HG02981 (cell line): ENCODE results near the gene DDI2.

Experiments
- ATAC-seq: cut with Tn5 transposase; IDR thresholded peaks from one replicate; pipeline ENCODE4 v1.9.1; 2021; ENCODE audit warnings: mild to moderate bottlenecking, moderate library complexity; ENCODE audit not compliant: unreplicated experiment

Gene DDI2

DNA sequence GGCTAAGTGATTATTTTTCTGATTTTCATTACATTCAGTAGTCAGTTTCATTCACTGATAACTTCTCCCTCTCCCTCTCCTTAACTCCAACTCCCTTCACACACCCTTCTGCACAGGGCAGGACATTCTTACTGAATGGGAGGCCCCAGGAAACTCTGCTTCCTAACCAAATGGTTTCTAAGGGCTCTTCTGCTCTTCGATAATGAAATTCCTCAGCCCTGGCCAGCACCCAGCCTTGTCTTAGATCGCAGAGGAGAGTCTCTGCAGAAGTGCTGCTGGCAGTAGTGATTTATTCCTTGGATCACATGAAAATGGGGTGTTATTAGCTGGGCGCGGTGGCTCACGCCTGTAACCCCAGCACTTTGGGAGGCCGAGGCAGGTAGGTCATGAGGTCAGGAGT, 83.2 kb downstream of the DDI2 start:
- no peak for ATAC-seq

DNA sequence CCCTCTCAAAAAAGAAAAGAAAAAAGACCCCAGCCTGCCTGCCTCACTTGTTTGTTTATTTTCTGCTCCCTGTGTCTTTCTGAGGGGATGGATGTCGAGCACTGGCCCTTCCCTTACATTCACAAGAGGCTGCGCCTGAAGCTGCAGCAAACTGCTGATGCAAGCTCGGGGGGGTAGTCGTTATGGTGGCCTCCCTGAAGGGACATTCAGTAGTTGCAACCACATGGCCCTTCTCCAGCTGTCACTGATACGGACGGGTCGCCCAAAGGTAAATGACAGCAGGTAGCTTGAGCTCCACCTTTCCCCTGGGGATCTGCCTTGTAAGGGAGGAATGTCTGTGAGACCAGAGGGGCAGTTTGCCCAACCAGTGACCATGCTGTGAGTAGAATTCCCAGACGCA, 84.5 kb downstream of the DDI2 start:
- no peak for ATAC-seq

DNA sequence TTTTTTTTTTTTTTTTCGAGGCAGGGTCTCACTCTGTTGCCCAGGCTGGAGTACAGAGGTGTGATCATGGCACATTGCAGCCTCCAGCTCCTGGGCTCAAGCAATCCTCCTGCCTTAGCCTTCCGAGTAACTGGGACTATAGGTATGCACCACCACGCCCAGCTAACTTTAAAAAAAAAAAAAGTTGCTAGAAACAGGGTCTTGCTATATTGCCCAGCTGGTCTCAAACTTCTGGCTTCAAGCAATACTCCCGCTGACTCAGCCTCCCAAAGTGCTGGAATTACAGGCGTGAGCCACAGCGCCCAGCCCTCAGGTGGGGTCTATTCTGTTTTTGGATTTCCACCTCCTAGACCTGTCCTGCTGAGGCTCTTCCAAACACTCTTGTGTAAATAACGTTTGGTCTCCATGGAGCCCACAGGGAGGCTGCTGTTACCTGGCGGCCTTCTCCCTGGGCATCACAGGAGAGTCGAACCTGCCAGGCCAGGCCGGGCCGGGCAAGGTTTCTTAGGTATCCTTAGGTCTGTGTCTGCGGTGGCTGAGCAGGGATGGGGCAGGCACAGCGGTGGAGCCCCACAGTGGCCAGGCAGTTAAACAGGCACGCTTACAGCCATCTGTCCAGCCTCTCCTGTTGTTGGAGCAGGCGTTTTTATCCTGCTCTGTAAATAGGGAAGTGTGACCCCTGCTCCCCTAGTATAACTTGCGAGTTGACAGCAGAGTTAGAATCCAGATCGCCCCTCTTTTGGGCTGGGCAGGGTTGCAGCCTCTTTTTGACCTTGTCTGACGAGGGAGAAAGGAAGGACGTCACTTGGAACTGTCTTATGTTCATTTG, 85.7 kb downstream of the DDI2 start:
- ATAC-seq: no peak

DNA sequence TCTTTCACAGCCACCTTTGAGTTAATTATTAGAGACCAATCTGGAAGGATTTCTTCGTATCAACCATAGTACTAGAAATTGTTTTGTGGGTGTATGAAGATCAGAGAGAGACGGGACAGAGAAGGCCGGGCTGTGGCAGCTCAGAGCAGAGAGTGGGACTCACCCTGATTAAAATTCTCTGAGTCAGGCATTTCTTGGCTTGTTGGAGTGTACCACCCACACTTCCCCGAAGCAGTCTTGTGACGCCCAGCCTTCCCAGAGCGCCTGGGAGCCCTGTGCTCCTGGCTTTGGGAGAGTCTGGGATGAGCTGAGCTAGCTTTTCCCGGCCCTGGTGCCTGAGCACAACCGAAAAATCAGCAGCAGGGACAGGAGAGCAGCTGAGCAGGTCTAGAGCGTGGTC, 86.3 kb downstream of the DDI2 start:
- ATAC-seq: no peak

DNA sequence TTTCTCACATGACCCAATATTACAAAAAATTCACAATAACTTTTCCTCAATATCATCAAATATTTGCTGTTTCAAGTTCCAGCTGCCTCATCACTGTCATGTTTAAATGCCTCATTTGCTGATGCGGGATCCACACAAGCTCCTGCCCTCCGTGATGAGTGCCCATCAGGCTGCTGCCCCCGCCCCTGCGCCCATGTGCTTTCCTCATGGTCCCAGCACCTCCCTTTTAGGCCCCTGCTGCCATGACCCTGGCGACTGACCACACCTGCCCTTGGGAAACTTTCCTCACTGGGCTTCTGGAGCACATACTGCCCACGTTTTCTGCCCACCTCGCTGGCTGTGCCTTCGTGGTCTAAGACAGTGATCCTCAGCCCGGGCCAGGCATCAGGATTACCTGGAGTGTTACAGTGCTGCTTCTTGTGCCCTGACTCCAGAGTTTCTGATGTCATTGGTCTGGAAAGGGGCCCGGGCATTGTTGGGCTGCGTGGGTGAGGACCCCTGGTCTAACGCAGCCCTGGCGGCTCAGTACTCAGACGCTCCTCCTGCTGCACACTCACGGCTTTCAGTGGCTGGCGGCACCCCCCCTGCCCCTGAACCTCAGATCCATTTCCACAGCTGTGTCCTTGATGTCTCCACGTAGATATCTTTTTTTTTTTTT, 87.4 kb downstream of the DDI2 start:
- ATAC-seq: no peak

DNA sequence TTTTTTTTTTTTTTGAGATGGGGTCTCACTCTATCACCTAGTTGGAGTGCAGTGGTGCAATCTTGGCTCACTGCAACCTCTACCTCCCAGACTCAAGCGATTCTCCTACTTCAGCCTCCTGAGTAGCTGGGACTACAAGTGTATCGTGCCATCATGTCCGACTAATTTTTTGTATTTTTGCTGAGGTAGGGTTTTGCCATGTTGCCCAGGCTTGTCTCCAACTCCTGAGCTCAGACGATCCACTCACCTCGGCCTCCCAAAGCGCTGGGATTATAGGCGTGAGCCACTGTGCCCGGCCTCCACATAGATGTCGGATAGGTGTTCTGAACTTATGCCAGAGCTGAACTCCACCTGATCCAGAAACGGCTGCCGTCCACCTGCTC, 87.9 kb downstream of the DDI2 start:
- ATAC-seq: no peak

DNA sequence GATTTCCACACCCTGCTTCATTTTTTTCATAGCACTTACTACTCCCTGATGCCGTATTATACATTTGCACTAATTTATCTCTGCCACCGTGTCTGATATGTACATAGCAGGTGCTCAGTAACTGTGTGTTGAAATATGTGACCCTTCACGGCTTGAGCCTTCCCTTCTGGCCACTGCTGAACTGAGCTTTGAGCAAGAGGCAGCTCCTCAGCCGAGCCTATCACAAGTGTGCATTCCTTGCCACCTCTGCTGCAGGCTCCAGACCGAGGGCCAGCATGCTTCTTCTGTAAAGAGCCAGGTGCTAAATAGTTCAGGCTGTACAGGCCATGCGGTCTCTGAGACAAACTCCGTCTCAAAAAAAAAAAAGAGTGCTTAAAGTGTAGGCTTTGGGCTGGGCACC, 89.5 kb downstream of the DDI2 start:
- no peak for ATAC-seq

DNA sequence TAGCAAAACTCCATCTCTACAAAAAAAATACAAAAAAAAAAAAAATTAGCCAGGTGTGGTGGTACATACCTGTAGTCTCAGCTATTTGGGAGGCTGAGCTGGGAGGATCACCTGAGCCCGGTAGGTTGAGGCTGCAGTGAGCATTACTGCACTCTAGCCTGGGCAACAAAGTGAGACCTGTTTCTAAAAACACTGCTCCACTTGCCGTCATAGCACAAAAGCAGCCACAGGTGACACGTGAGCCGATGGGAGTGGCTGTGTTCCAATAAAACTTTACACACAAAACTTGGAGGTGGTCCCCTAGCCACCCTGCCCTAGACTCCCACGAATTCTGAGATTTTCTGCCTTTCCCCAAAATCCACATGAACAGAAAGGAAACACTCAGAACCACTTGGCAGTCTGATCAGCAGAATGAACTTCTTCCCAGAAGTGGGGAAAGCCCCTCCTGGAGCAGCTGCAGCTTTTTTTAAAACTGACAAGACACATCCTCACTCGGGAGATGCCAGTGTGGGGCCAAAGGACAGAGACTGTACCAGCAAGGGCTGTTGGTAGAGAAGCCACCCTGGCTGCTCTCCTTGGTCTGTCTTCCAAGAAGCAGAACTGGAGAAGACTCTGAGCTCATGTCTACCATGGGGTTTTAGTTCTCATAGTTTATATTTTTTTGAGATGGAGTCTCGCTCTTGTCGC, 90.1 kb downstream of the DDI2 start:
- ATAC-seq: no peak

DNA sequence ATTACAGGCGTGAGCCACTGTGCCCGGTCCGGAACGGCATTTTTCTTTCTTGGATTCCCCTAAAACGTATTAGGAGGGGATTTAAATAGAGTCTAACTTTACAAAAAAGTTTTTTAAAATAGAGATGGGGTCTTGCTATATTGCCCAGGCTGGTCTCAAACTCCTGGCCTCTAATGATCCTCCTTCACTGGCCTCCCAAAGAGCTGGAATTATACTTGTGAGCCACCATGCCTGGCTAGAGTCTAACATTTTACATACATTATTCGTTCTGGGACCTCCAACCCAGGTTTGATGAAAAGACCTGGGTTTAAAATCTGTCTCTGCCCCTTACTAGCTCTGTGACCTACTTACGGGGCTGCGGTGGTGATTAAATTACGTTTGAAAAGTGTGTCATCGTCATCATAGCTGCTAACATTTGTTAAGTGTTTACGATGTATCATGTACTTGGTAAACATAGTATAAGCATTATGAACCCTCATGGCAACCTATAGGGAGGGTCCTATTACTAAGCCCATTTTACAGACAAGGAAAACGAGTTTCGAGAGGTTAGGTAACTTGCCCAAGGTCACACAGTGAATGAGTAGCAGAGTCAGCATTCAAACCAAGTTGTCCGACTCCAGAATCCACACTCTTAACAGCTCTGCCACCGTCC, 91.4 kb downstream of the DDI2 start:
- no peak for ATAC-seq

DNA sequence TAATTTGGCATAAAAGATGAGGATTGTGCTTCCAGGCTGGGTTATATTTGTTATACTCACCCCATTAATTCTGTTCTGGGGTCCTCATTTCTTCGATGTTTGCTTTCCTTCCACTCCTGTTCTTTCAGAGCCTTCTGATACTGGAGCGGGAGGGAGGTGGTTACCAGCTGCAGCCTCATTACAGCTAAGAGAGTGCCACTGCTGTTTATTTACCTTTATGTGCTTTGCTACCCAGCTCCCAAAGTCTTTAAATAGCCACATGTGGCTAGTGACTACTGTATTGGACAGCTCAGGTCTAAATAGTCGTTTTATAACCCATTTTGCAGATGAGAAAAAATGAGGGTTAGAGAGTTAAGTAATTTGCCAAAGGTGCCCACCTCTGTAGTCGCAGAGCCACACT, 92.0 kb downstream of the DDI2 start:
- no peak for ATAC-seq

DNA sequence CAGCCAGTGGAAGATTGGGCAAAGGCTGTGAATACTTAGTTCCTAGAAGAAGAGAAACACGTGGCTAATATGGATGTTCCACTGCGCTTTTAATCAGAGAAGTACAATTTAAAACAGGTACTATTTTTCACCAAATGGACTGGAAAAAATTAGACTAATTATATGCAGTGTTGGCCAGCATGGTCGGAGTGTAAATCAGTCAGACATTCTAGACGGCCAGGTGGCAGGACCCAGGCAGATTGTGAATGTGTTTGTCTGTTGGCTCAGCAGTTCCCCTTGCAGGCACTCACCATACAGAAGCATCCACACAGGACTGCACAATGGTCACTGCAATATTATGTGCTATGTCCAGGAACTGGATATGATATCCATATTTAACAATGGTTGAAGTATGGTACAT, 94.9 kb downstream of the DDI2 start:
- ATAC-seq: no peak

DNA sequence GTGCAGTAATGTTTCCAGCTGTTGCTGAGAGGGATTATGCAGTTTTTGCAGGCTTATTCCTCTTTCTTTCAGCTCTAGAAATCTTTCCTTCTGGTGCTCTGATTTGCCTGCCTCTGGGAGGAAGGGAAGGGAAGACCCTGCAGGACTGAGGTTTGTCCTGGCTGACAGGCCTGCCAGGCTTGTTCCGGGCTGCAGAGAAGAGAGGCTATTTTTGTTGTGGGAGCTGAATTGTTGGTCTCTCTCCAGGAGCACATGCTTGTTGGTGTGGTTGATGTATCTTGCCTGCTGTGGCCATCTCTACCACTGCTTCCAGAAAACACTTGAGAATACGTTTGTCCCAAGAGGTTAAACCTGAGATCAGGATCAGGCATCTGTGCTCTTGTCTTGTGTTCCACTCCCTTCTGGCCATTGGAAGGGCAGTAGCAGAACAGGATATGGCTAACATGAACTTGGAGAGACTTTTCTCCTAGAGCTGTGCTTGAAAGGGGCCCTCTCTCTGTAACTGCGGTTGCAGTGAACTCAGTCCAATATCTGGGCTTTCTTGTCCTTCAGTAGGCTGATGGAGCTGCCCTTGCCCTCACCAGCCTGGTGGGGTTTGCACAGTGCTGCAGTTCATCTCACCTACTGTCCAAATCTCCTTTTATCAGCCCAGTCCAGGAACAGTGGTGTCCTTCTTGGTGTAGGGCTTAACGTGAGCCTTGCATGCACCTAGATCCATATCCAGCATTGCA, 97.3 kb downstream of the DDI2 start:
- no peak for ATAC-seq

DNA sequence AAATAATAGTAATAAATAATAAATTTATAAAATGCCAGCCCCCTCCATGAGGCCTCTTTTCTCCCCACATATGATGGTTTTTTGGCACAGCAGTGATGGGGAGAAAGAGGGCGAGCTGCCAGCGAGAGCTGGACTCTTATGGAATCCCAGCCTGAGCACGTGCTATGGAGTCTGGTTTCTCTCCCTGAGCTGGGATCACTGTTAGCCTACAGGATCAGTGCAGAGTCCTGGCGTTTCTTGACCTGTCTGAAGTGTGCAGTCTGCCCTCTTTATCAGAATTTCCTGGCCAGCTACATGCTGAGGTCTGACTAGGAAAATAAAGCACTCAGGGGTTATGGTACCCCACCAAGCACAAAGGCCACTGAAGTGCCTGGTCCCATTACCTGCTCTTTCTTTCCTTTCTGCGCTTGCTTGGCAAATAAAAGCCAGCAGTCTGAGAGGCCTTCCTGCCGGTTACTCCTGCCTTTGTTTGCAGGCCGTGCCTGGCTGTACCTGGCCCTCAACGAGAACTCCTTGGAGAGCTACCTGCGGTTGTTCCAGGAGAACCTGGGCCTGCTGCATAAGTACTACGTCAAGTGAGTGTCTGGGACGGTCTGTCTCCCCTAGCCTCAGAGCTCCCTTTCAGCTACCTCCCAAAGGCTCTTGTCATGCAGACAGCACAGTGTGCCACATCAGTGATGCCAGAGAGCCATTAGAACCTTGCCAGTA, 100.3 kb downstream of the DDI2 start:
- ATAC-seq: no peak

DNA sequence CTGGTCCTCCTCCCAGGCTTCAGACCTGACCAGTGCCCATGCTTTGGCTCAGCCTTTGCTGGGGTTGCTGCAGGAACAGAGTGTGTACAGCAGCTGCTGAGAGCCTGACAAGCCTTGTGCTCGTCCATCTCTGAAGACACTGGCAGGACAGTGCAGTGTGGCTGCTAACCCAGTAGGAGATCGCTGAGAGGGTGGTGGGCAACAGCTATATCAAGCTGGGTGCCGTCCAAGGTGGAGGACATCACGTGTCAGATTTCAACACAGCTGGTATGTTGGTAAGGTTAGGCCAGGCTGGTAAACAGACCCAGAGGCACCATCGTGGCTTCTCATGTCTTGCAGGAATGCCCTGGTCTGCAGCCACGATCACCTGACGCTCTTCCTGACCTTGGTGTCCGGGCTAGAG, 100.9 kb downstream of the DDI2 start:
- no peak for ATAC-seq
